ENCODE results near the gene LRFN3. TPM values are rescaled to one million over a fixed set of nuclear protein-coding genes. Genes with fewer than 3 reads are reported as not detected.

The LRFN3 gene
- total and polyA plus RNA-seq, 12 donors: 1.7 to 23.3 (median 13.8) TPM

DNA sequence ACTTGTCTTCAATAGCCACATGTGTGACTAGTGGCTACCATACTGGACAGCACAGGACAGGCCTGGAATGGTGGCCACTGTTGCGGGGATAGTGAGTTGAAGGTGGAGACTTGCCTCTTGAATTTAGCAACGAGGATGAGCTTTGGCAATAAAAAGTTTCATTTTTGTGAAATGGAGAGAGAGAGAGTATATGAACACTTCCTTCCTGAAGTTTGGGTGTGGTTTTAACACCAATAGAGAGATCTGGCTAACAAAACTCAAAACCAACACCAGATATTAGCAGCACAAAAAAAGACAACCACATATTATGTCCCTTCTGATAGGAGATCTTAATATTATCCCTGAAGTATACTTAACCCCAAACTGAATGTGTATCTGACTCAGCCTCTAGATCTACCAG is 6.3 kb upstream of the LRFN3 start:
- TF ChIP-seq POLR2A (IDR thresholded peaks at IDR 0.05) (no peak), CTCF (IDR thresholded peaks at IDR 0.05) (no peak)
- intact Hi-C loops (cut with DNase I): loop anchor here in 1 of 2 donors (10.0 kb wide), 1 partner anchor 235 kb away; no protein-coding TSS in a partner anchor
- Histone ChIP-seq H3K27ac (peak overlapping the region in 2 of 5 donors; percentile 7 to 26), H3K4me3 (no peak overlapping the region), H3K4me1 (replicated peaks in 1 of 2) (peaks cover 6 to 7% of the 10 kb centered on the region in 2 donors), H3K9me3 (replicated peaks in 1 of 3) (peaks cover 0 to 5% (median 0%) of the 10 kb centered on the region in 3 donors), H3K27me3 (no peaks in the 10 kb centered on the region), H3K36me3 (replicated peaks in 1 of 2) (no peaks in the 10 kb centered on the region)
- DNase-seq: no peak
- 61 to 67% (median 64%) methylated on average over 2 of the region's 2 CpGs for WGBS, 4 donors

DNA sequence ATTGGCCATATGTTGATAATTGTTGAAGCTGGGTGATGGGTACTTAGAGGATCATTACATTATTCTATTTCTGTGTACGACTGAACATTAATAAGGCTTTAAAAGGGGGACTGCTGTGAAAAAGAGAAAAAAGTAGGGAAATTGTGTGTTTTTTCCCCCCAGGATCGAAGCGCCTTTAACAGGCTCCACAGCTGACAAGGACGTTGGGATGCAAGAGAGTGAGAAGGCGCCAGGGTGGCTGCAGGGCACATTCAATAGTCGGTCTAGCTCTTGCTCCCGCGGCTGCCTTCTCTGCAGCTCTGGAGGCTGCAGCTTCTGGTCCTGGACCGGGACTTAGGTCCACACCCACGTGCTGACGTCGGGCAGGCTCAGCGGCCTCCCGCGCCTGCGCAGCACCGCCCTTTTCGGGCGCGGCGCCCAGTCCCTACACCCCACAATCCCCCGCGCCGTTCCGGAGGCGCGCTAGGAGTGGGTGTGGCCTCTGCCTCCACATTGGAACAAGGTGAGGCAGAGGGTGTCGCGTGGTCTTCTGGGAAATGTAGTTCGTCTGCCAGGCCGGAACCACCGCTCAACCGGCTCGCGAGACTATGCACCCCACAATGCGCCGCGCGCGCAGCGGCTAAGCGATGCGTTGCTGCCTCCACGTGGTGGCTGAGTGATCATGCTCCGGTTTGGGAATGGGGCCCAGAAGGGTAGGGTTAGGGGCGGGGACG is 4.9 kb upstream of the LRFN3 start:
- peak overlapping the region in 1 of 4 donors; percentile 11 for H3K4me3 ChIP-seq
- no peaks in the 10 kb centered on the region for H3K9me3 ChIP-seq (replicated peaks in 1 of 3)
- H3K27ac ChIP-seq: peak overlapping the region in 2 of 5 donors; percentile 36 to 79
- H3K36me3 ChIP-seq (replicated peaks in 1 of 2): no peaks in the 10 kb centered on the region
- 0 to 1% (median 0%) methylated on average over 24 to 47 of the region's 47 CpGs for WGBS, 4 donors
- H3K27me3 ChIP-seq: no peaks in the 10 kb centered on the region
- peaks cover 14 to 15% of the 10 kb centered on the region in 2 donors for H3K4me1 ChIP-seq (replicated peaks in 1 of 2)
- intact Hi-C loops (cut with DNase I): loop anchor here in 1 of 2 donors (10.0 kb wide), 1 partner anchor 237 kb away; no protein-coding TSS in a partner anchor
- peak; percentile 99 to 100 (median 99) for DNase-seq
- TF ChIP-seq CTCF (IDR thresholded peaks at IDR 0.05) (peak; percentile 57 to 99 (median 97)), POLR2A (IDR thresholded peaks at IDR 0.05) (peak; percentile 80 to 85)

DNA sequence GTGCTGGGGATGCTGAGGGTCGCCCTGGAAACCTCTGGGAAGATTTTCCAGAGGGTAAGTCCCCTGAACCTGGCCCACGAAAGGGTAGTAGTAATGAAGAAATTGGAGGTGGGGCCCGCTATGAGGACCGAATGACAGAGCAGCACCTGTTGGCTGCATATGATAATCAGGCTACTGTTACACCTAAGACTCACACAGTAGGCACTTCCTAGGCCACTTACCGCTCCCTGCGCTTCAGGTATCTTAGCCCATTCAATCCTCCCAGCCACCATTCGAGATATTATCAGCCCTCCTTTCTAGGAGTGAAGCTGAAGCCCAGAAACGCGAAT is 4.3 kb upstream of the LRFN3 start:
- H3K27me3 ChIP-seq: no peaks in the 10 kb centered on the region
- H3K4me1 ChIP-seq (replicated peaks in 1 of 2): peaks cover 17 to 18% of the 10 kb centered on the region in 2 donors
- H3K9me3 ChIP-seq (replicated peaks in 1 of 3): no peaks in the 10 kb centered on the region
- no peak for DNase-seq
- H3K4me3 ChIP-seq: no peak overlapping the region
- 3 to 10% (median 5%) methylated on average over 8 to 9 of the region's 9 CpGs for WGBS, 4 donors
- no peaks in the 10 kb centered on the region for H3K36me3 ChIP-seq (replicated peaks in 1 of 2)
- TF ChIP-seq CTCF (IDR thresholded peaks at IDR 0.05): no peak
- TF ChIP-seq POLR2A (IDR thresholded peaks at IDR 0.05): no peak
- H3K27ac ChIP-seq: no peak overlapping the region
- intact Hi-C loops (cut with DNase I): loop anchor here in 1 of 2 donors (2.0 to 10.0 kb wide), 2 partner anchors 49 to 237 kb away; no protein-coding TSS in a partner anchor

GRCh38 chr19:35932291-35932936 is 3.8 kb upstream of the LRFN3 start:
- H3K27me3 ChIP-seq: no peaks in the 10 kb centered on the region
- H3K36me3 ChIP-seq (replicated peaks in 1 of 2): no peaks in the 10 kb centered on the region
- H3K4me3 ChIP-seq: no peak overlapping the region
- 39 to 57% (median 47%) methylated on average over 7 of the region's 7 CpGs for WGBS, 4 donors
- H3K9me3 ChIP-seq (replicated peaks in 1 of 3): no peaks in the 10 kb centered on the region
- H3K27ac ChIP-seq: no peak overlapping the region
- peaks cover 23% of the 10 kb centered on the region in 2 donors for H3K4me1 ChIP-seq (replicated peaks in 1 of 2)
- no peak for TF ChIP-seq POLR2A (IDR thresholded peaks at IDR 0.05)
- TF ChIP-seq CTCF (IDR thresholded peaks at IDR 0.05): no peak
- intact Hi-C loops (cut with DNase I): loop anchor here in 1 of 2 donors (2.0 to 10.0 kb wide), 2 partner anchors 50 to 238 kb away; no protein-coding TSS in a partner anchor
- no peak for DNase-seq

Data from adrenal gland (tissue), 12 donors.